MM.1S (cell line): ENCODE data around the gene AKR1C1.
"Not testable (repeated sequence)": the region's sequence is repeated elsewhere in the genome, so short reads cannot be mapped to it uniquely, and the experiment has no call there.

Experiments
- DNase-seq: peaks from one replicate; pipeline ENCODE4 v3.0.0-alpha.2; 2015
- H2AFZ ChIP-seq: fragments of 300-600 bp; sonication (generic); 2 replicates; pipeline ENCODE4 v1.6.0; 2016; ENCODE audit warnings: antibody characterized with exemption, low read length
- H3F3A ChIP-seq: fragments of 300-600 bp; sonication (generic); 2 replicates; pipeline ENCODE4 v1.6.1; 2016; ENCODE audit warnings: mild to moderate bottlenecking, antibody characterized with exemption, low read length, moderate library complexity, mixed read lengths; ENCODE audit not compliant: insufficient read depth
- H3K27ac ChIP-seq: fragments of 300-600 bp; sonication (generic); 2 replicates; pipeline ENCODE4 v1.5.1; 2016; ENCODE audit warnings: mild to moderate bottlenecking, low read length
- H3K27me3 ChIP-seq: fragments of 300-600 bp; sonication (generic); replicated peaks from 2 replicates; pipeline ENCODE4 v1.6.0; 2016; ENCODE audit warnings: low read length; ENCODE audit not compliant: insufficient read depth
- H3K36me3 ChIP-seq: fragments of 300-600 bp; sonication (generic); replicated peaks from 2 replicates; pipeline ENCODE4 v1.6.1; 2016; ENCODE audit warnings: mild to moderate bottlenecking, low read length, mixed read lengths; ENCODE audit not compliant: insufficient read depth
- H3K4me1 ChIP-seq: fragments of 300-600 bp; sonication (generic); 2 replicates; pipeline ENCODE4 v1.6.1; 2016; ENCODE audit warnings: low read length, mixed read lengths
- H3K4me2 ChIP-seq: fragments of 300-600 bp; sonication (generic); 2 replicates; pipeline ENCODE4 v1.6.0; 2016; ENCODE audit warnings: low read depth, low read length
- H3K4me3 ChIP-seq: fragments of 300-600 bp; sonication (generic); 2 replicates; pipeline ENCODE4 v1.5.1; 2016; ENCODE audit warnings: low read length, mixed read lengths
- H3K79me2 ChIP-seq: fragments of 300-600 bp; sonication (generic); 2 replicates; pipeline ENCODE4 v1.6.1; 2016; ENCODE audit warnings: mixed run types, low read length, mixed read lengths
- H3K9ac ChIP-seq: fragments of 300-600 bp; sonication (generic); 2 replicates; pipeline ENCODE4 v1.6.1; 2016; ENCODE audit warnings: low read length, mixed read lengths
- H3K9me2 ChIP-seq: fragments of 300-600 bp; sonication (generic); replicated peaks from 2 replicates; pipeline ENCODE4 v1.6.1; 2016; ENCODE audit warnings: mild to moderate bottlenecking, low read length, mixed read lengths; ENCODE audit not compliant: insufficient read depth
- H3K9me3 ChIP-seq: fragments of 300-600 bp; sonication (generic); replicated peaks from 2 replicates; pipeline ENCODE4 v1.6.1; 2016; ENCODE audit warnings: mild to moderate bottlenecking, low read length, mixed read lengths; ENCODE audit not compliant: insufficient read depth
- H4K20me1 ChIP-seq: fragments of 300-600 bp; sonication (generic); 2 replicates; pipeline ENCODE4 v1.6.1; 2016; ENCODE audit warnings: mild to moderate bottlenecking, low read length, moderate library complexity, mixed read lengths; ENCODE audit not compliant: insufficient read depth
- CTCF ChIP-seq: fragments of 300-600 bp; sonication (generic); IDR thresholded peaks from 2 replicates; pipeline ENCODE4 v1.5.1; 2016; ENCODE audit warnings: antibody characterized with exemption, low read length, mixed read lengths
- EZH2 ChIP-seq: fragments of 300-600 bp; sonication (generic); optimal IDR thresholded peaks from 2 replicates; pipeline ENCODE3; 2017; ENCODE audit warnings: low read depth, mild to moderate bottlenecking, antibody characterized with exemption, low read length, mixed read lengths
- EZH2phosphoT487 ChIP-seq: fragments of 300-600 bp; sonication (generic); IDR thresholded peaks from 2 replicates; pipeline ENCODE4 v1.6.1; 2018; ENCODE audit warnings: antibody characterized with exemption, low read length

Gene AKR1C1

DNA sequence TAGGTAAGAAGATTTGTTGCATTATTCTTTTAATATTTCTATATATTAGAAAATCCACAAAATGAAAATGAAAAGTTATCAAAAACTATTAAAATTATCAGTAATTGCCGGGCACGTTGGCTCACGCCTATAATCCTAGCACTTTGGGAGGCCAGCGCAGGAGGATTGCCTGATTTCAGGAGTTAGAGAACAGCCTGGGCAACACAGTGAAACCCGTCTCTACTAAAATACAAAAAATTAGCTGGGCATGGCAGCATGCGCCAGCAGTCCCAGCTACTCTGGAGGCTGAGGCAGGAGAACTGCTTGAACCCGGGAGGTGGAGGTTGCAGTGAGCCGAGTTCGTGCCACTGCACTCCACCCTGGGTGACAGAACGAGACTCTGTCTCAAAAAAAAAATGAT lies 29.3 kb downstream of the AKR1C1 start:
- not testable (repeated sequence) for H3K27ac ChIP-seq, H3K9ac ChIP-seq, H3K79me2 ChIP-seq, H3K4me1 ChIP-seq, H3K36me3 ChIP-seq, H4K20me1 ChIP-seq, H3F3A ChIP-seq, H3K9me3 ChIP-seq, H3K4me3 ChIP-seq, H3K27me3 ChIP-seq, DNase-seq, H3K4me2 ChIP-seq, H3K9me2 ChIP-seq, H2AFZ ChIP-seq

GRCh38 chr10:4994260-4994659 lies 31.0 kb downstream of the AKR1C1 start:
- H3K4me2 ChIP-seq, H3K4me1 ChIP-seq, H3F3A ChIP-seq, H3K27ac ChIP-seq, H3K9ac ChIP-seq, H3K36me3 ChIP-seq, H3K9me3 ChIP-seq, H3K79me2 ChIP-seq, H3K9me2 ChIP-seq, H4K20me1 ChIP-seq, H3K27me3 ChIP-seq, DNase-seq, H2AFZ ChIP-seq, H3K4me3 ChIP-seq: not testable (repeated sequence)

GRCh38 chr10:4998671-4999070 lies 35.5 kb downstream of the AKR1C1 start:
- no peaks in the 10 kb centered on the region for H4K20me1 ChIP-seq
- H3K9me3 ChIP-seq, result no peaks in the 10 kb centered on the region
- no peaks in the 10 kb centered on the region for H3K9me2 ChIP-seq
- no peaks in the 10 kb centered on the region for H3K36me3 ChIP-seq
- no peak overlapping the region for H2AFZ ChIP-seq
- TF ChIP-seq CTCF, result no peak
- no peak for DNase-seq
- H3K27me3 ChIP-seq, result no peaks in the 10 kb centered on the region
- no peak overlapping the region for H3K4me3 ChIP-seq
- H3K4me1 ChIP-seq, result no peaks in the 10 kb centered on the region
- no peak overlapping the region for H3K9ac ChIP-seq
- H3F3A ChIP-seq, result no peaks in the 10 kb centered on the region
- H3K79me2 ChIP-seq, result no peaks in the 10 kb centered on the region
- no peak overlapping the region for H3K27ac ChIP-seq
- no peak overlapping the region for H3K4me2 ChIP-seq

GRCh38 chr10:5002013-5002727 lies 39.0 kb downstream of the AKR1C1 start:
- H3K36me3 ChIP-seq, result no peaks in the 10 kb centered on the region
- no peaks in the 10 kb centered on the region for H4K20me1 ChIP-seq
- no peak for DNase-seq
- H3K4me2 ChIP-seq, result no peak overlapping the region
- H3K9me2 ChIP-seq, result no peaks in the 10 kb centered on the region
- no peak overlapping the region for H3K4me3 ChIP-seq
- H3K4me1 ChIP-seq, result no peaks in the 10 kb centered on the region
- TF ChIP-seq EZH2phosphoT487 (no peak), CTCF (no peak), EZH2 (no peak)
- no peak overlapping the region for H3K9ac ChIP-seq
- no peak overlapping the region for H3K27ac ChIP-seq
- no peaks in the 10 kb centered on the region for H3K9me3 ChIP-seq
- no peaks in the 10 kb centered on the region for H3F3A ChIP-seq
- H3K27me3 ChIP-seq, result no peaks in the 10 kb centered on the region
- no peak overlapping the region for H2AFZ ChIP-seq
- no peaks in the 10 kb centered on the region for H3K79me2 ChIP-seq

GRCh38 chr10:5003127-5004029 lies 40.2 kb downstream of the AKR1C1 start, which contains the start of gene AKR1C2:
AKR1C2 (minus strand) TSS chr10:5003857; CDS start chr10:5003835, 22 bp downstream.
- DNase-seq, H3F3A ChIP-seq, H3K4me2 ChIP-seq, H3K4me3 ChIP-seq, H3K9me2 ChIP-seq, H4K20me1 ChIP-seq, H2AFZ ChIP-seq, H3K4me1 ChIP-seq, H3K27ac ChIP-seq, H3K27me3 ChIP-seq, H3K36me3 ChIP-seq, H3K9me3 ChIP-seq, H3K9ac ChIP-seq, H3K79me2 ChIP-seq: not testable (repeated sequence)

DNA sequence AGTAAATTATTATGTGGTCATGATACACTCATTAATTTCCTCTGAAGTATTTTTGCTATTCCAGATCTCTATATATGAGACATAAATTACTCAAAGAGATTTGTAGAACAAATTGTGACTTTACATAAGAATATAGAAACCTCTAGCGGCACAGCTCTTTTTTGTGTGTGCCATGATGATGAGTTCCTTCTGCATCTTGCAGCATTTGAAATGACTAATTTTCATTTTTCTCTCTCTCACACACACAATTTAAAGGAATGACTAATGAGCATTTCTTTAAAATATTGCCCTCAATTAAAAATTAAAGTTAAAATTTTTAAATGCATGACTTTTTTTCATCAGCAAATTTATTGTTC lies 40.8 kb downstream of the AKR1C1 start:
- not testable (repeated sequence) for H3F3A ChIP-seq, H3K27ac ChIP-seq, H3K4me1 ChIP-seq, H3K79me2 ChIP-seq, H2AFZ ChIP-seq, DNase-seq, H3K4me2 ChIP-seq, H3K36me3 ChIP-seq, H3K4me3 ChIP-seq, H4K20me1 ChIP-seq, H3K9me3 ChIP-seq, H3K27me3 ChIP-seq, H3K9me2 ChIP-seq, H3K9ac ChIP-seq
